Loucy (cell line): ENCODE results near the gene SORCS2.

Experiments
- H2AFZ ChIP-seq: fragments of 200-600 bp; sonication (generic); 2 replicates; pipeline ENCODE4 v1.6.0; 2016; ENCODE audit warnings: antibody characterized with exemption, mild to moderate bottlenecking, low read length, moderate library complexity
- H3F3A ChIP-seq: fragments of 200-600 bp; 2 replicates; pipeline ENCODE4 v1.6.0; 2016; ENCODE audit warnings: antibody characterized with exemption, low read depth, mild to moderate bottlenecking
- H3K27me3 ChIP-seq: fragments of 200-600 bp; sonication (generic); 2 replicates; pipeline ENCODE4 v1.6.1; 2014; ENCODE audit warnings: low read length, mild to moderate bottlenecking; ENCODE audit not compliant: insufficient read depth, poor library complexity, severe bottlenecking
- H3K36me3 ChIP-seq: fragments of 200-600 bp; sonication (generic); 2 replicates; pipeline ENCODE4 v1.6.1; 2016; ENCODE audit warnings: low read length; ENCODE audit not compliant: insufficient read depth
- H3K4me1 ChIP-seq: fragments of 200-600 bp; sonication (generic); 2 replicates; pipeline ENCODE4 v1.5.1; 2014; ENCODE audit warnings: low read length, mild to moderate bottlenecking; ENCODE audit not compliant: insufficient read depth, poor library complexity, severe bottlenecking
- H3K4me2 ChIP-seq: fragments of 200-600 bp; sonication (generic); 2 replicates; pipeline ENCODE4 v1.6.0; 2014; ENCODE audit warnings: antibody characterized with exemption, low read length, low read depth, mild to moderate bottlenecking; ENCODE audit not compliant: poor library complexity, severe bottlenecking
- H3K4me3 ChIP-seq: fragments of 200-600 bp; sonication (generic); 2 replicates; pipeline ENCODE4 v1.5.1; 2014; ENCODE audit warnings: low read length, mild to moderate bottlenecking, mixed read lengths; ENCODE audit not compliant: poor library complexity, severe bottlenecking
- H3K79me2 ChIP-seq: fragments of 200-600 bp; sonication (generic); 2 replicates; pipeline ENCODE4 v1.6.1; 2014; ENCODE audit warnings: low read length; ENCODE audit not compliant: insufficient read depth
- H3K9ac ChIP-seq: fragments of 200-600 bp; sonication (generic); 2 replicates; pipeline ENCODE4 v1.6.0; 2014; ENCODE audit warnings: mild to moderate bottlenecking, low read depth, low read length, moderate library complexity; ENCODE audit not compliant: poor library complexity, severe bottlenecking
- H3K9me2 ChIP-seq: fragments of 200-600 bp; sonication (generic); replicated peaks from 2 replicates; pipeline ENCODE4 v1.6.1; 2016; ENCODE audit warnings: low read depth, low read length, mixed read lengths
- H3K9me3 ChIP-seq: fragments of 200-600 bp; sonication (generic); 2 replicates; pipeline ENCODE4 v1.6.1; 2014; ENCODE audit warnings: mild to moderate bottlenecking, antibody characterized with exemption, low read length, low read depth; ENCODE audit not compliant: insufficient read depth
- H4K20me1 ChIP-seq: fragments of 200-600 bp; sonication (generic); 2 replicates; pipeline ENCODE4 v1.6.0; 2014; ENCODE audit warnings: antibody characterized with exemption, low read length, mild to moderate bottlenecking; ENCODE audit not compliant: insufficient read depth, poor library complexity, severe bottlenecking
- EZH2phosphoT487 ChIP-seq: fragments of 200-600 bp; IDR thresholded peaks from 2 replicates; pipeline ENCODE4 v1.6.1; 2018; ENCODE audit warnings: antibody characterized with exemption, mild to moderate bottlenecking, moderate library complexity, borderline replicate concordance
- TF ChIP-seq, protein P1 (sequence below): fragments of 200-600 bp; sonication (generic); conservative IDR thresholded peaks from 2 replicates; pipeline ENCODE4 v1.5.1; 2014; ENCODE audit warnings: mild to moderate bottlenecking, antibody characterized with exemption, low read length

The SORCS2 gene

DNA sequence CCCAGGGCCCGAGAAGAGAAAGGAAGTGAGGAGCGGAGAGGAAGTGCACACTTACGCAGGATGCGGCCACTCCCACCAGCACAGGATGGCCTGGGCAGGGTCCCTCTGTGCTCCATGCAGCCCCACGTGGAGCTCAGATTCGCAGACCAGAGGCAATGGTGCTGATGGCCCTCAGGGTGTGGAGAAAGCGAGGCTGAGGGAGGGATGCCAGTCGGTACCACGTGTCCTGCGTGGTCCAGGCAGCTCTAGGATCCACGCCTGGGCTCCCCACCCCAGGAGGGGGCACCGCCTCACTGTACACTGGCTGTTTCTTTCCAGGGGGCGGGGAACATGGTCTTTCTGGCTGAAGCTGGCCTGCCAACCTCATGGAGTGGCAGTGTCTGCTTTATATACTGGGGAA, 505.5 kb downstream of the SORCS2 start:
- no peak overlapping the region for H3K4me3 ChIP-seq
- no peaks in the 10 kb centered on the region for H4K20me1 ChIP-seq
- no peaks in the 10 kb centered on the region for H3K79me2 ChIP-seq
- no peaks in the 10 kb centered on the region for H3F3A ChIP-seq
- no peaks in the 10 kb centered on the region for H3K36me3 ChIP-seq
- no peaks in the 10 kb centered on the region for H3K4me1 ChIP-seq
- no peak overlapping the region for H3K9ac ChIP-seq
- no peak overlapping the region for H2AFZ ChIP-seq
- H3K9me3 ChIP-seq: peaks cover 8% of the 10 kb centered on the region; the same call in 1 of the 2 replicates
- no peak overlapping the region for H3K4me2 ChIP-seq
- TF ChIP-seq, protein P1, sequence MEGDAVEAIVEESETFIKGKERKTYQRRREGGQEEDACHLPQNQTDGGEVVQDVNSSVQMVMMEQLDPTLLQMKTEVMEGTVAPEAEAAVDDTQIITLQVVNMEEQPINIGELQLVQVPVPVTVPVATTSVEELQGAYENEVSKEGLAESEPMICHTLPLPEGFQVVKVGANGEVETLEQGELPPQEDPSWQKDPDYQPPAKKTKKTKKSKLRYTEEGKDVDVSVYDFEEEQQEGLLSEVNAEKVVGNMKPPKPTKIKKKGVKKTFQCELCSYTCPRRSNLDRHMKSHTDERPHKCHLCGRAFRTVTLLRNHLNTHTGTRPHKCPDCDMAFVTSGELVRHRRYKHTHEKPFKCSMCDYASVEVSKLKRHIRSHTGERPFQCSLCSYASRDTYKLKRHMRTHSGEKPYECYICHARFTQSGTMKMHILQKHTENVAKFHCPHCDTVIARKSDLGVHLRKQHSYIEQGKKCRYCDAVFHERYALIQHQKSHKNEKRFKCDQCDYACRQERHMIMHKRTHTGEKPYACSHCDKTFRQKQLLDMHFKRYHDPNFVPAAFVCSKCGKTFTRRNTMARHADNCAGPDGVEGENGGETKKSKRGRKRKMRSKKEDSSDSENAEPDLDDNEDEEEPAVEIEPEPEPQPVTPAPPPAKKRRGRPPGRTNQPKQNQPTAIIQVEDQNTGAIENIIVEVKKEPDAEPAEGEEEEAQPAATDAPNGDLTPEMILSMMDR: no peak
- no peak for TF ChIP-seq EZH2phosphoT487
- H3K27me3 ChIP-seq: no peaks in the 10 kb centered on the region
- no peaks in the 10 kb centered on the region for H3K9me2 ChIP-seq

DNA sequence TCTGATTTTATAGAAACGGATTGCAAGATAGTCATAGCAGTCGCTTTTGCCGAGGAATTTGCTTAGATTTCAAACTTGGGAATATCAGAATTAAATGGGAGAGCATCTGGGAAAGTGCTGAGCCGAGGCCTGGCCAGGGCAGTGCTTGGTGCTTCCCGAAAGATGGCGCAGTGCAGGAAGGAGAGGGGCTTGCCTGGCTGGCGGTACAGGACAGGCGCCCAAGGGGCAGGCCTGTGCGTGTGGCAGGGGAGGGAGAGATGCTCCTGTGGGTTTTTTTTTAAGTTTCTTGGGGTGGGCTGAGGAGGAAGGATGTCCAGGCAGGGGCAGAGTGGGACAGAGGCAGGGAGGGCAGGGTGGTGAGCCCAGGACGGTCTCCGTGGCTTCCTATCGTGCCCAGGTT, 506.2 kb downstream of the SORCS2 start:
- H3K4me2 ChIP-seq: no peak overlapping the region
- H3K27me3 ChIP-seq: no peaks in the 10 kb centered on the region
- peaks cover 8% of the 10 kb centered on the region; the same call in 1 of the 2 replicates for H3K9me3 ChIP-seq
- no peaks in the 10 kb centered on the region for H3F3A ChIP-seq
- no peaks in the 10 kb centered on the region for H3K9me2 ChIP-seq
- H3K9ac ChIP-seq: no peak overlapping the region
- H3K79me2 ChIP-seq: no peaks in the 10 kb centered on the region
- H3K4me3 ChIP-seq: no peak overlapping the region
- TF ChIP-seq, protein P1: no peak
- TF ChIP-seq EZH2phosphoT487: no peak
- no peaks in the 10 kb centered on the region for H3K36me3 ChIP-seq
- no peak overlapping the region for H2AFZ ChIP-seq
- H3K4me1 ChIP-seq: no peaks in the 10 kb centered on the region
- H4K20me1 ChIP-seq: no peaks in the 10 kb centered on the region

DNA sequence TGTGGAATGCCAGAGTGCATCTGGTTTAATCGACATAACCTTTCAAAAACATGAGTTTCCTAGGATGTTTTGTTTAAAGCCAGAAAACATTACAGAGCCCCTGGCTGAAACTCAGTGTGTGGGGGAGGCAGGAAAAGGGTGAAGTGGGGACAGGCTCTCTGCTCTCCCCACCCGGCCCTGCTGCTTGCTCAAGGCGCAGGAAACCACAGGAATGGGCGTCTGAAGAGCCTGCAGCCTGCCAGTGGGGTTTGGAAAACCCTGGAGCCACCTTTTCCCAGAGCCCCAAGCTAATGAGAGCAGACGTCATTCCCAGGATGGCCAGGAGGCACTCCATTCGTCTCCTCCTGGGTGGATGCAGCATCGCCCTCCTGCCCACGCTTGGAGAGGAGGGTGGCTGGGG, 506.7 kb downstream of the SORCS2 start:
- Histone ChIP-seq H3K4me1 (no peaks in the 10 kb centered on the region), H3F3A (no peaks in the 10 kb centered on the region), H3K4me2 (no peak overlapping the region), H3K9ac (no peak overlapping the region), H3K9me3 (peaks cover 8% of the 10 kb centered on the region; the same call in 1 of the 2 replicates), H3K9me2 (no peaks in the 10 kb centered on the region), H4K20me1 (no peaks in the 10 kb centered on the region), H3K36me3 (no peaks in the 10 kb centered on the region), H3K4me3 (no peak overlapping the region), H2AFZ (no peak overlapping the region), H3K79me2 (no peaks in the 10 kb centered on the region), H3K27me3 (no peaks in the 10 kb centered on the region)
- no peak for TF ChIP-seq EZH2phosphoT487
- TF ChIP-seq, protein P1: no peak
